B cell (primary cell): ENCODE measurements around the gene KLF7.

Experiments used
- EZH2 ChIP-seq: IDR thresholded peaks from 2 replicates; pipeline ENCODE4 v1.6.1; 2012; ENCODE audit warnings: borderline replicate concordance, low read depth, mild to moderate bottlenecking, moderate library complexity, low read length; ENCODE audit not compliant: insufficient read depth, poor library complexity, severe bottlenecking
- TF ChIP-seq, protein P1 (sequence below): fragments of 200-600 bp; IDR thresholded peaks from one replicate; pipeline ENCODE4 v1.8.0; 2022; ENCODE audit warnings: antibody characterized with exemption, mild to moderate bottlenecking

DNA sequence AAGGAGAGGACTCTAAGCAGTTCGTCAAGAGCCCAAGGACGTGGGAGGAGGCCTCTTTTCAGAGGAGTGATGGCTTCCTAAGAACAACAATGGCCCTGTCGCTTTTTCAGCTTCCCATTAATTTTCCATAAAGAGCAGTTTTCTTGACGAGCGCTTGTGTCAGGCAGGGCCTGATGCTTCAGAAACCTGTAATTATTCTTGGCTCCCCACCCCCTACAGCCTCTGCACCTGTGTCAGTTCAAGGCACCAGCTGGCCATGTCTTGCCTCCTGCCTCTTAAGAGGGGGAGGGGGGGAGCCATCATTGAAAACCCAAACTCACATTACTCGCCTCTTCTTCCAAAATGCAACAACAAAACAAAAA lies 32.3 kb downstream of the KLF7 start:
- no peak for TF ChIP-seq EZH2
- TF ChIP-seq, protein P1, sequence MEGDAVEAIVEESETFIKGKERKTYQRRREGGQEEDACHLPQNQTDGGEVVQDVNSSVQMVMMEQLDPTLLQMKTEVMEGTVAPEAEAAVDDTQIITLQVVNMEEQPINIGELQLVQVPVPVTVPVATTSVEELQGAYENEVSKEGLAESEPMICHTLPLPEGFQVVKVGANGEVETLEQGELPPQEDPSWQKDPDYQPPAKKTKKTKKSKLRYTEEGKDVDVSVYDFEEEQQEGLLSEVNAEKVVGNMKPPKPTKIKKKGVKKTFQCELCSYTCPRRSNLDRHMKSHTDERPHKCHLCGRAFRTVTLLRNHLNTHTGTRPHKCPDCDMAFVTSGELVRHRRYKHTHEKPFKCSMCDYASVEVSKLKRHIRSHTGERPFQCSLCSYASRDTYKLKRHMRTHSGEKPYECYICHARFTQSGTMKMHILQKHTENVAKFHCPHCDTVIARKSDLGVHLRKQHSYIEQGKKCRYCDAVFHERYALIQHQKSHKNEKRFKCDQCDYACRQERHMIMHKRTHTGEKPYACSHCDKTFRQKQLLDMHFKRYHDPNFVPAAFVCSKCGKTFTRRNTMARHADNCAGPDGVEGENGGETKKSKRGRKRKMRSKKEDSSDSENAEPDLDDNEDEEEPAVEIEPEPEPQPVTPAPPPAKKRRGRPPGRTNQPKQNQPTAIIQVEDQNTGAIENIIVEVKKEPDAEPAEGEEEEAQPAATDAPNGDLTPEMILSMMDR: no peak
